Ishikawa (cell line): ENCODE data around the gene SNAPC2.

ENCODE experiments used
- CEBPB ChIP-seq: IDR thresholded peaks from 2 replicates; pipeline ENCODE4 v1.6.1; 2012
- CREB1 ChIP-seq: IDR thresholded peaks from 2 replicates; pipeline ENCODE4 v1.6.1; 2012; ENCODE audit warnings: low read depth
- EGR1 ChIP-seq: IDR thresholded peaks from 2 replicates; pipeline ENCODE4 v1.6.1; 2012
- EP300 ChIP-seq: IDR thresholded peaks from 2 replicates; pipeline ENCODE4 v1.6.1; 2012; ENCODE audit warnings: borderline replicate concordance
- FOXM1 ChIP-seq: IDR thresholded peaks from 2 replicates; pipeline ENCODE4 v1.6.1; 2012; ENCODE audit warnings: low read depth, borderline replicate concordance
- NFIC ChIP-seq: IDR thresholded peaks from 2 replicates; pipeline ENCODE4 v1.6.1; 2012
- RAD21 ChIP-seq: IDR thresholded peaks from 2 replicates; pipeline ENCODE4 v1.6.1; 2012; ENCODE audit warnings: low read depth
- TAF1 ChIP-seq: IDR thresholded peaks from 2 replicates; pipeline ENCODE4 v1.6.1; 2012; ENCODE audit warnings: low read depth, mild to moderate bottlenecking
- TCF12 ChIP-seq: IDR thresholded peaks from 2 replicates; pipeline ENCODE4 v1.6.1; 2012; ENCODE audit warnings: low read depth
- TEAD4 ChIP-seq: IDR thresholded peaks from 2 replicates; pipeline ENCODE4 v1.6.1; 2012
- YY1 ChIP-seq: IDR thresholded peaks from 2 replicates; pipeline ENCODE4 v1.6.1; 2012; ENCODE audit warnings: low read depth
- ZBTB7A ChIP-seq: IDR thresholded peaks from 2 replicates; pipeline ENCODE4 v1.6.1; 2012; ENCODE audit warnings: low read depth
- TF ChIP-seq, protein P1 (sequence below): IDR thresholded peaks from 2 replicates; pipeline ENCODE4 v1.6.1; 2012; ENCODE audit warnings: low read depth, mild to moderate bottlenecking
- TF ChIP-seq, protein P2 (sequence below): IDR thresholded peaks from 2 replicates; pipeline ENCODE4 v1.6.1; 2012
- TF ChIP-seq, protein P3 (sequence below): IDR thresholded peaks from 2 replicates; pipeline ENCODE4 v1.6.1; 2012

Gene SNAPC2

DNA sequence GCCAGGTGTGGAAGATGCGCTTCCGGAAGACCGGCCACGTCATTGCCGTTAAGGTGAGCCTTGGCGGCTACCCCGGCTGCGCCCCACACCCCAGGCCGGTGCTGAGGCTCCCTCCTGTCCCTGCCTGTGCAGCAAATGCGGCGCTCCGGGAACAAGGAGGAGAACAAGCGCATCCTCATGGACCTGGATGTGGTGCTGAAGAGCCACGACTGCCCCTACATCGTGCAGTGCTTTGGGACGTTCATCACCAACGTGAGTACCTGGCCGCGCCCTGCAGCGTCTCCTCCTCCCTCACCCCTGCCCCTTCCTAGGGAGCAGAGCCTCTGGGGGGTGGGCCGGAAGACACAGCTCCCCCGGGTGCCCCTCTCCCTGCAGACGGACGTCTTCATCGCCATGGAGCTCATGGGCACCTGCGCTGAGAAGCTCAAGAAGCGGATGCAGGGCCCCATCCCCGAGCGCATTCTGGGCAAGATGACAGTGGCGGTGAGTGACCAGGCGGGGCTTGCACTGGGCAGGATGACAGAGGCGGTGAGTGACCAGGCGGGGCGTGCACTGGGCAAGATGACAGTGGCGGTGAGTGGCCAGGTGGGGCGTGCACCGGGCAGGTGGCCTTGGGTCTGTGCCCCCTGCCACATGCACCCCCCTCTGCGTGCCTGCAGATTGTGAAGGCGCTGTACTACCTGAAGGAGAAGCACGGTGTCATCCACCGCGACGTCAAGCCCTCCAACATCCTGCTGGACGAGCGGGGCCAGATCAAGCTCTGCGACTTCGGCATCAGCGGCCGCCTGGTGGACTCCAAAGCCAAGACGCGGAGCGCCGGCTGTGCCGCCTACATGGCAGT, 9.6 kb upstream of the SNAPC2 start:
- TF ChIP-seq, protein P1, sequence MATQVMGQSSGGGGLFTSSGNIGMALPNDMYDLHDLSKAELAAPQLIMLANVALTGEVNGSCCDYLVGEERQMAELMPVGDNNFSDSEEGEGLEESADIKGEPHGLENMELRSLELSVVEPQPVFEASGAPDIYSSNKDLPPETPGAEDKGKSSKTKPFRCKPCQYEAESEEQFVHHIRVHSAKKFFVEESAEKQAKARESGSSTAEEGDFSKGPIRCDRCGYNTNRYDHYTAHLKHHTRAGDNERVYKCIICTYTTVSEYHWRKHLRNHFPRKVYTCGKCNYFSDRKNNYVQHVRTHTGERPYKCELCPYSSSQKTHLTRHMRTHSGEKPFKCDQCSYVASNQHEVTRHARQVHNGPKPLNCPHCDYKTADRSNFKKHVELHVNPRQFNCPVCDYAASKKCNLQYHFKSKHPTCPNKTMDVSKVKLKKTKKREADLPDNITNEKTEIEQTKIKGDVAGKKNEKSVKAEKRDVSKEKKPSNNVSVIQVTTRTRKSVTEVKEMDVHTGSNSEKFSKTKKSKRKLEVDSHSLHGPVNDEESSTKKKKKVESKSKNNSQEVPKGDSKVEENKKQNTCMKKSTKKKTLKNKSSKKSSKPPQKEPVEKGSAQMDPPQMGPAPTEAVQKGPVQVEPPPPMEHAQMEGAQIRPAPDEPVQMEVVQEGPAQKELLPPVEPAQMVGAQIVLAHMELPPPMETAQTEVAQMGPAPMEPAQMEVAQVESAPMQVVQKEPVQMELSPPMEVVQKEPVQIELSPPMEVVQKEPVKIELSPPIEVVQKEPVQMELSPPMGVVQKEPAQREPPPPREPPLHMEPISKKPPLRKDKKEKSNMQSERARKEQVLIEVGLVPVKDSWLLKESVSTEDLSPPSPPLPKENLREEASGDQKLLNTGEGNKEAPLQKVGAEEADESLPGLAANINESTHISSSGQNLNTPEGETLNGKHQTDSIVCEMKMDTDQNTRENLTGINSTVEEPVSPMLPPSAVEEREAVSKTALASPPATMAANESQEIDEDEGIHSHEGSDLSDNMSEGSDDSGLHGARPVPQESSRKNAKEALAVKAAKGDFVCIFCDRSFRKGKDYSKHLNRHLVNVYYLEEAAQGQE: no peak
- TF ChIP-seq CREB1 (no peak), NFIC (no peak), TEAD4 (no peak), CEBPB (no peak), TAF1 (no peak), YY1 (no peak), FOXM1 (no peak), ZBTB7A (no peak), EGR1 (no peak), TCF12 (no peak)
- TF ChIP-seq, protein P2, sequence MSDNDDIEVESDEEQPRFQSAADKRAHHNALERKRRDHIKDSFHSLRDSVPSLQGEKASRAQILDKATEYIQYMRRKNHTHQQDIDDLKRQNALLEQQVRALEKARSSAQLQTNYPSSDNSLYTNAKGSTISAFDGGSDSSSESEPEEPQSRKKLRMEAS: no peak
- TF ChIP-seq, protein P3, sequence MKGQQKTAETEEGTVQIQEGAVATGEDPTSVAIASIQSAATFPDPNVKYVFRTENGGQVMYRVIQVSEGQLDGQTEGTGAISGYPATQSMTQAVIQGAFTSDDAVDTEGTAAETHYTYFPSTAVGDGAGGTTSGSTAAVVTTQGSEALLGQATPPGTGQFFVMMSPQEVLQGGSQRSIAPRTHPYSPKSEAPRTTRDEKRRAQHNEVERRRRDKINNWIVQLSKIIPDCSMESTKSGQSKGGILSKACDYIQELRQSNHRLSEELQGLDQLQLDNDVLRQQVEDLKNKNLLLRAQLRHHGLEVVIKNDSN: no peak

DNA sequence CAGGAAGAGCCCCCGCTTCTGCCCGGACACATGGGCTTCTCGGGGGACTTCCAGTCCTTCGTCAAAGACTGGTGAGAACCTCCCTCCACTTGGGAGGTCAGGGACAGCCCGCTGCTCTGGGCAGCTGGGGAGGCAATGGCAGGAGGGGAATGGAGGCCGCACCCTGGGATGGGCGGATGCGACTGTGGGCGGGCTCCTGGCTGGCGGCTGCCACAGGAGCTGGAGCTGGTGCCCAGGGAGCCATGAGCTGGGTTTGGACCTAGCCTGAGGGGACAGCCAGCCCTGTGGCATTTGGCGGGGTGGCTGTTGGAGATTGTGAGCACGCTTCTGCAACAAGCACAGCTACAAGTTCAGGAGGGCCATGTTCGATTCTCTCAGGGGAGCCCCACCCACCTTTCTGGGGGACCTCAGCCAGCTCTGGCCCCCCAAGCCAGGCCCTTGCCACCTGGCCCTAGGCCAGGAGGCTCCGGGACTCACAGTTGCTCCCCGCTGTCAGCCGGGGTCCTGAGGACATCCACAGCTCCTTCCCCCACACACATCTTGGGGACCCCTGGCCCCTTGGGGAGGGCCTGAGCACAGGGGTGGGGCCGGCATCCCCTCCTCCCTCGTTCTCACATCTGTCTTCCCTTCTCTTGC, 8.5 kb upstream of the SNAPC2 start:
- TF ChIP-seq EP300: no peak
- TF ChIP-seq CEBPB: no peak
- no peak for TF ChIP-seq TAF1
- TF ChIP-seq TEAD4: no peak
- no peak for TF ChIP-seq YY1
- TF ChIP-seq TCF12: no peak
- no peak for TF ChIP-seq EGR1

DNA sequence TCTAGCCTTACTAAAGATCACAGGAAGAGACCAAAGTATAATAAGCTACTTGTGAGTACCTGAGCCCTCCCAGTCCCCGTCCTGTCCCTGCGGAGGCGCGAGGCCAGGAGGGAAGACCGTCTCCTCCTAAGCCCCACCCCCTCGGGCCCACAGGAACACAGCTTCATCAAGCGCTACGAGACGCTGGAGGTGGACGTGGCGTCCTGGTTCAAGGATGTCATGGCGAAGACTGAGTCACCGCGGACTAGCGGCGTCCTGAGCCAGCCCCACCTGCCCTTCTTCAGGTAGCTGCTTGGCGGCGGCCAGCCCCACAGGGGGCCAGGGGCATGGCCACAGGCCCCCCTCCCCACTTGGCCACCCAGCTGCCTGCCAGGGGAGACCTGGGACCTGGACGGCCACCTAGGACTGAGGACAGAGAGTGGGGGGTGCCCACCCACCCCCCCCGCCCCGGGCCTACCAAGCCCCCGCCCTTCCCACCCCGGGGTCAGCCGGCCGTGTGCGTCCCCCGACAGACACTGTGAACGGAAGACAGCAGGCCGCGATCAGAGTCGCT, 7.9 kb upstream of the SNAPC2 start:
- TF ChIP-seq EP300: no peak
- TF ChIP-seq, protein P2: no peak
- TF ChIP-seq TAF1: no peak

DNA sequence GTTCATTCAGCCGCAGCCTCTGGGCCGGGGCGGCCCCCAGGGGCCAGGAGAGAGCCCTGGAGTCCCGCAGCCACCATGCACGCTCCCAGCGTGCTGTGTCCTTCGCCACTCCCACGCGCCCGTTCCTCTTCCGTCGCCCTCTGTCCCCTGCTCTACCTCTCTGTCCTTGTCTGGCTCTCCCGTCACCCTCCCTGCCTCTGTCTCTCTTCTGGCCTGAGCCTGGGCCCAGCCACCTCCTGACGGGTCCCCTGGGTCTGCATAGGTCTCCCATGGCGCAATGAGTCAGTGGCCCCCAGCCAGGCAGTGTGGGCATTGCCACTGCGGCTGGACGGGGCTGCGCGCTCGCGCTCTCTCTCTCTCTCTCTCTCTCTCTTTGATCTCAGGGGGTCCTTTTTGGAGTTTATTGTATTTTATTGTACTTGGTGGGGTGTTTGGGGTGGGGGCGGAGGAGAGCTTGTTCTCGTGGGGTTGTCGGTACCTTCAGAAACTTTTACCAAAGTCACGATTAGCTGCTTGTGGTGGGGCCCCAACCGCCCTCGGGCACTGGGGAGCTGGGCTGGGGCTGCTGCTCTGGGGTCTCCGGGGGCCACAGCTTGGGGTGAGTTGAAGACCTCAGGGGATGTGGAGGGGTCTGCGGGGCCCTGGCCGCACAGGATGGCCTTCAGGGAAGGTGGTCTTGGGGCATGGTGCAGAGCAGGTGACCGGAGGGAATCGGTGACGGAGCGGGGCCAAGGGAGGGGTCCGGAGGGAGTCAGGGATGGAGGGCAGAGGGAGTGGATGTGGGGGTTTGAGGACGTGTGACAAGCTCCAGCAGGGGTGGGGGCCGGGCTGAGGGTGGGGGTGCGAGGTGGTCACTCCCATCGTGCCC, 7.2 kb upstream of the SNAPC2 start:
- TF ChIP-seq TAF1: no peak
- TF ChIP-seq ZBTB7A: no peak; the same call in 1 of the 2 replicates
- TF ChIP-seq EP300: no peak
- no peak for TF ChIP-seq FOXM1
- TF ChIP-seq CEBPB: no peak
- TF ChIP-seq TCF12: no peak
- no peak for TF ChIP-seq TEAD4
- TF ChIP-seq CREB1: no peak
- TF ChIP-seq RAD21: no peak
- no peak for TF ChIP-seq EGR1
- TF ChIP-seq, protein P1: no peak

DNA sequence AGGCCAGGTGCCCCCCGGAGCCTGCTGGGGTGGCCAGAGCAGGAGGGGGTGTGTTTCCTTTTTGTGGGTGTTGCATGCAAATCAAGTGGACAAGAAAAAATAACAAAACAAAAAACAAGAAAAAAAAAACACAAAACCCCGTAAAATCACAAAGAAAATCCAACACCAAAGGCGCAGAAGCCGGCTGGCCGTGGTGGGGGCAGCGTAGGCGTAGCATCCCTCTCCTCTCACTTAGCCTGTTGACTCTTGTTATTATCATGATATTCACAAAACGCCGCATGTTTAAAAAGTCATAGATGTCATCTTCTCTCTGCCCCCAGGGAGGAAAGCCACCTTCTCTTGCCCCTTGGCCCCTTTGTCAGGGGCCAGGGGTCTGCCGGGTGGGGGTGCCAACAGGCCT, 6.5 kb upstream of the SNAPC2 start:
- TF ChIP-seq YY1 (no peak), FOXM1 (no peak), TEAD4 (no peak), RAD21 (no peak), ZBTB7A (no peak; the same call in 1 of the 2 replicates), NFIC (no peak), TCF12 (no peak), EP300 (no peak), CREB1 (no peak), EGR1 (no peak), TAF1 (no peak), CEBPB (no peak)
- TF ChIP-seq, protein P2: no peak
- TF ChIP-seq, protein P3: no peak
